Upper lobe of left lung (tissue), 4 donors: Measurements from ENCODE around the gene CRKL.
"Not testable (repeated sequence)": the region's sequence is repeated elsewhere in the genome, so short reads cannot be mapped to it uniquely, and the experiment has no call there.

Source experiments
- CTCF ChIP-seq, 6 experiments: fragments of 450-650 bp in 4 of 6; fragments of 200-600 bp in 2 of 6; sonication (generic) in 2 of 6; IDR thresholded peaks; one replicate each; pipeline ENCODE4 v1.5.1; 2016 to 2019; ENCODE audit warnings: antibody characterized with exemption in 6 of 6
- EP300 ChIP-seq, 4 donors: sonication (generic); formaldehyde crosslinking; IDR thresholded peaks; one replicate each; pipeline ENCODE4 v1.5.1; 2017; ENCODE audit warnings: antibody characterized with exemption in 4 of 4, control low read depth in 2 of 4
- POLR2A ChIP-seq, 4 donors: fragments of 450-650 bp; IDR thresholded peaks; one replicate each; pipeline ENCODE4 v1.5.1; 2016 to 2017; ENCODE audit warnings: antibody characterized with exemption in 4 of 4, mild to moderate bottlenecking in 2 of 4
- POLR2AphosphoS5 ChIP-seq, 2 donors: sonication (generic); formaldehyde crosslinking; IDR thresholded peaks; one replicate each; pipeline ENCODE4 v1.5.1; 2017; ENCODE audit warnings: antibody characterized with exemption in 2 of 2

- not testable (repeated sequence) for TF ChIP-seq POLR2A, CTCF, EP300, POLR2AphosphoS5 (IDR thresholded peaks at IDR 0.05)
Measured at GRCh38 chr22:20908717-20909116, 8.5 kb upstream of the CRKL start.
